Skeletal muscle cell (primary cell): ENCODE data around the gene TRIM41.
"Not testable (repeated sequence)": the region's sequence is repeated elsewhere in the genome, so short reads cannot be mapped to it uniquely, and the experiment has no call there.

Source experiments
- DNase-seq: peaks from one replicate; pipeline ENCODE4 v3.0.0-alpha.2; 2010; ENCODE audit warnings: low read depth
- H3K4me3 ChIP-seq: 2 replicates; pipeline ENCODE4 v1.5.1; 2011; ENCODE audit warnings: low read depth, mild to moderate bottlenecking, control low read depth, low read length, moderate library complexity

Gene TRIM41

DNA sequence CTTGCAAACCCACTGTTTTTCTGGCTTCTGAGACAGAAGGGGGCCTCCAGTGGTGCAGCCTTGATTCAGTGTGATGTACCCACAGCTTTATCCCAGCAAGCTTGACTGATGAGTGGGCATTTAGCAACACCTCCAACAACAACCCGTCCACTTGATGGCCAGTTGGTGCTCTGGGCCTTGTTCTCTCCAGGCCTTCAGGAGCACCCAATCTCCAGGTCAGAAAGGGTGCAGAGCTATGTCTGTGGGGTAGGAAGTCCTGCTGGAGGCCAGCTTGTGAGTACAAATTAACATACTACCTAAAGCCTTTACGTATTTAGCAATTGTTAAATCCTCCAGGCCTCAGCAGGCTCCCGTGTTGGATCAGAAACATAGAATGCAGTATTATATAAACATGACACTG, 48.0 kb downstream of the TRIM41 start:
- no peak overlapping the region for H3K4me3 ChIP-seq
- no peak for DNase-seq

DNA sequence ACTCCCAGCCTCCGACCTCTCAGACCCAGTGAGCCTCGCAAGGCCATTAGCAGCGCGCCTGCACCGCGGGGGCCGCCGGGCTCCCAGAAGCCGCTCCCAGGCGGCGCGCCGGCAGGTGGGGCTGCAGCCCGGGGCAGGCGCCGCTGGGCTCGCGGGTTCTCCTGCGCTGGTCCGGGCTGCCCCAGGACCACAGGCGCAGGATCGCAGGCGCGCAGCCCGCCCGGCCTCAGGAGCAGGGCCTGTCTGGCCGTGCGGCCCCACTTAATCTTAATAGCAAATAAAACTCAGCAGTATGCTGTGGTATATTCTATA, 50.3 kb downstream of the TRIM41 start:
- not testable (repeated sequence) for DNase-seq, H3K4me3 ChIP-seq

DNA sequence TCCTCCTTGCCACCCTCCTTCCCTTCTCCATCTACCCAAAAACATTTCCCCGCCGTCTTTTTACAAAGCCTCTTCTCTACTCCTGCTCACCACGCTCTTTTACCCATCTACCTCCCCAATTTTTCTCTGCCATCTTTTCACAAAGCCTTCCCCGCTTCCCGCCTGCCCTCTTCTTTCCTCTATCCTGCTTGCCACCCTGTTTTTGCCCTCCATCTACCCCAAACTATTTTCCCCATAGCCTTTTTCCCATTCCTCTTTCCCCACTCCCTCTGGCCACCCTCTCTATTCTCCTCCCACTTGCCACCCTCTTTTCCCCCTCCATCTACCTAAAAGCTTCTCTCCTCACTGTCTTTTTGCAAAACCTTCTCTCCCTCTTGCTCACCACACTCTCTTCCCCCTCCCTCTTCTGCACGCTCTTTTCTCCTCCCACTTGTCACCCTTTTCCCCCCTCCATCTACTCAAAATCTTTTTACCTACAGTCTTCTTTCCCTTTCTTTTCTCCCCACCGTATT, 57.2 kb downstream of the TRIM41 start:
- DNase-seq: no peak

DNA sequence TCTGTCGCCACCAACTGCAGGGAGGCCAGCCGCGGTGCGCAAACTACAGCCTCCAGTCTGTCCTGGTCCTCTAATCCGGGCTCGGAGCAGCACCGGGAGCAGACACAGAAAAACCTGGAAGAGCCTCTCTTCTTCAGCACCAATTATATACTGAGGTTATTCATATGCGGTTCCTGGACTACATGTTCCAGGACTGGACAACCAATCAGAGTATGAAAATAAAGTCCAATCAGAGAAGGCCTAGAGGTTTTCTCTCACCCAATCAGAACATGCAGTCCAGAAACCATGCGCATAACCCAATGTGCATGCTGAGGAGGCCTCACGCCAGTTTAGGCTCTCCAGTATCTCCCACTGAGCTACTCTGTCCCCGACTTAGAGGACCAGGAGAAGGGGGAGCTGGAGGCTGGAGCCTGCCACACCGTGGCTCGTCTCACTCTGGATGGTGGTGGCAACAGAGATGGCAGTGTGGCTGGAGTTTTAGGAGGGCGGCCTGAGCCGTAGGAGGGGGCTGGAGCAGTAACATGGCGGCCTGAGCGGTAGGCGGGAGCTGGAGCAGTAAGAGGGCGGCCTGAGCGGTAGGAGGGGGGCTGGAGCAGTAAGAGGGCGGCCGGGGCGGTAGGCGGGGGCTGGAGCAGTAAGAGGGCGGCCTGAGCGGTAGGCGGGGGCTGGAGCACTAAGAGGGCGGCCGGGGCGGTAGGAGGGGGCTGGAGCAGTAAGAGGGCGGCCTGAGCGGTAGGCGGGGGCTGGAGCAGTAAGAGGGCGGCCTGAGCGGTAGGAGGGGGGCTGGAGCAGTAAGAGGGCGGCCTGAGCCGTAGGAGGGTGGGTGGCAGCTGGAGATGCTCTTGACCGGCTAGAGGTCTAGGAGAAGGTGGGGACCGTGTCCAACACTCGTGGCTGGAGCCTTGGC, 58.2 kb downstream of the TRIM41 start:
- no peak overlapping the region for H3K4me3 ChIP-seq
- DNase-seq: no peak

More for the DNA sequence above, 57.2 kb downstream of the TRIM41 start:
- H3K4me3 ChIP-seq: no peak overlapping the region

DNA sequence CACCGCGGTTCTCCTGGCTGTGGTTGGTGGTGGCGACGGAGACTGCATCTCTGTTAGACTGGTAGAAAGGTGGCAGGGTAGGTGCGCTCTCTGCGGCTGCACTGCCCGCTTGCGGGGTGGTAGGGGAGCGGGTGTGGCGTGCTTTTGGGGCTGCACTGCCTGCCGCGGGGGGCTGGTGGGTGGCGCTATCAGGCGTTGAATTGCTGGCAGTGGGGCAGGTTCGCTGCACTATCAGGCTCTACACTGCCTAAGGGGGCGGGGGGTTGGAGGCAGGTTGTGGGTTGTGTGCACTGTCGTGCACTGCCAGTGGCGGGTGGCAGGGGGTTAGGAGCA, 58.9 kb downstream of the TRIM41 start:
- no peak overlapping the region for H3K4me3 ChIP-seq
- DNase-seq: no peak

DNA sequence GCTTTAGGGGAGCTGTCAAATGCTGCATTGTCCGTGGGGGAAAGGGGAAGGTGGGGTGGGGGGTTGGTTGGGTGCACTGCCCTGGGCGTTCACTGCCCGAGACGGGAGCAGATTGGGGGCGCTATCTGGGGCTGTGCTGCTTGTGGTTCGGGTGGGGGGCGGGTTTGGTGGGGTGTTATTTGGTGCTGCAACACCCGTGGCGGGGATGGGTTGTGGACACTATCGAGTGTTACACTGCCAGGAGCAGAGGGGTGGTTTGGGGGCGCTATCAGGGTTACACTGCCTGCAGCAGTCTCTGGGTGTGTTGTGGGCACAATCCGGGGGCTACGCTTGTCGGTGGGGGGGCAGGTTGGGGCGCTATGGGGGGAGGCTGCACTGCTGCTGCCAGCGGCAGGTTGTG, 59.3 kb downstream of the TRIM41 start:
- H3K4me3 ChIP-seq, DNase-seq: not testable (repeated sequence)

DNA sequence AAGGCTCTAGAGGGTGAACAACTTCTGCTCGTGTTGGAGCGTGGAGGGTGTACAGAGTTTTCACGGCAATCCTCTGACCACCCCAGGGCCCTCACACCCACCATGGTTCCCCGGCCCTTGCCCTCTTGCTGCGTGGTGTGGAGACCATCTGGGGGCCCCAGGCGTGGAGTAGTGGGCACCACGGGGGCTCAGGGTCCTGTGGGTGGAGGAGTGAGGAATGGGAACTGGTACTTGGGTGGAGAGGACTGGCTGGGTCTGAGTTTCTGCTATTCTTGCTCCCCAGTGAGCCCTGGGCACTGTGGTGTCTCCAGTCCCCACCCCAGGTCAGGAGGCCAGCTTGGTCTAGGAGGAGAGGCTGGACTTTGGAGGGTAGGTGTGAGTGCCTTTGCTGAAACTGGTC, 59.8 kb downstream of the TRIM41 start:
- H3K4me3 ChIP-seq: no peak overlapping the region
- DNase-seq: no peak

DNA sequence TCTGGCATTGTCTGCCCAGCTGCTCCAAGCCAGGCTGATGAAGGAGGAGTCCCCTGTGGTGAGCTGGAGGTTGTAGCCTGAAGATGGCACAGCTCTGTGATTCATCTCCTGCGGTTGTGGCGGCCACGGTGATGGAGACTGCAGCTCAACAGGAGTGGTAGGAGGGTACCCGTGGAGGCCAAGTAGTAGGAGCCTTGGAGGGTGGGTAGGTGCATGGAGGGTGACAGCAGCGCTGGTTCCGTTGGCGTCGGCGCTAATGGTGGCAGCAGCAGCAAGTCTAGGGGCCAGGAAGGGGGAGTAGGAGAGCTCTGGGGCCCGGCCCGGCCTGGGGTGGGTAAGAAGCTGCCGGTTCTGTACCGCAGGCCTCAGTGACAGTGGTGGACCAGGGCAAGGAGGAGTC, 60.3 kb downstream of the TRIM41 start:
- DNase-seq: no peak
- H3K4me3 ChIP-seq: no peak overlapping the region

DNA sequence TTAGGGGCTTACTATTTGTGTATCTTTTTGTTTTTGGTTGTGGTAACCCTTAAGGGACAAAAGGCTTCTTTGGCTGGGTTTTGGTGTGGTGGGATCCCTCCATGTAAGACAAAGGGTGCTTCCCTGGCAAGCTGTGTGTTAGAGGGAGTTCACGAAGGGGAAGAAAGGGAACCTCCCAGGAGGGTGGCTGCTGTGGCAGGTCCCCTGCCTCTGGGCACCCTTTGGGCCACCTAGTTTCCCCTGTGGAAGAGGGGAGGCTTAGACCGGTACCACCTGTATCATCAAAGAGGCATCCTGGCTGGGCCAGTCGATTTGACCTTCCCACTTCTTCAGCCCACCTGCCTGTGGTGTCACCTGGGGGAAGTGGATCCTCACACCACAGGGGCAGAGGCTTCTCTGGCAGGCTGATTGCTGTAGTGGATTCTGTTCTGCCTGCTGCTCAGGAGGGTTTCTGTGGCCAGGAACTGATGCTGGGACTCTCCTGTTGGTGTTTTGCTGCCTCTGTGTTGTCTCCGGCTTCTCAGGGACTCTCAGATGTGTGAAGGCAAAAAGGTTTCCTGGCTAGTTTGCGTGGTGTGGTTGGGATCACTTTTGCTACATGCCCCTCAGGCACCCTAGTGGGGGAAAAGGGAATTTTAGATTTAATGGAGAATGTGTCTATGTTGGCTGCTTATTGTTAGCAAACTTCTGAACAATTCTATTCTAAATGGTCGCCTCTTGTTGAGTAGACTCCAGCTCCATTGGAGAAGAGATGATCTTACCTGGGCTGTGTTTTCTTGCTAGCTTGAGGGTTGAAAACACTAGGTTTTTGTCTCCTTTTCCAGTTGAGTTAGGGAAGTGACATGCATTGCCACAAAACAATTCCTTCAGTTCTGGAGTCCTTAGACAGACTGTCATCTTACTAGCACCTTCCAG, 61.0 kb downstream of the TRIM41 start:
- not testable (repeated sequence) for H3K4me3 ChIP-seq, DNase-seq
